Fibroblast of pulmonary artery (primary cell): ENCODE results near the gene STK26.
"Not testable (repeated sequence)": the region's sequence is repeated elsewhere in the genome, so short reads cannot be mapped to it uniquely, and the experiment has no call there.

Experiments
- DNase-seq: peaks from one replicate; pipeline ENCODE4 v3.0.0-alpha.2; 2010; ENCODE audit warnings: low read depth
- H3K4me3 ChIP-seq: replicated peaks from 2 replicates; pipeline ENCODE4 v1.5.1; 2011; ENCODE audit warnings: low read depth, mild to moderate bottlenecking, control low read depth, low read length, moderate library complexity
- TF ChIP-seq, protein P1 (sequence below): IDR thresholded peaks from 2 replicates; pipeline ENCODE4 v1.5.1; 2011; ENCODE audit warnings: mild to moderate bottlenecking, control low read depth, low read length, inconsistent platforms; ENCODE audit errors: missing control alignments

STK26 gene

DNA sequence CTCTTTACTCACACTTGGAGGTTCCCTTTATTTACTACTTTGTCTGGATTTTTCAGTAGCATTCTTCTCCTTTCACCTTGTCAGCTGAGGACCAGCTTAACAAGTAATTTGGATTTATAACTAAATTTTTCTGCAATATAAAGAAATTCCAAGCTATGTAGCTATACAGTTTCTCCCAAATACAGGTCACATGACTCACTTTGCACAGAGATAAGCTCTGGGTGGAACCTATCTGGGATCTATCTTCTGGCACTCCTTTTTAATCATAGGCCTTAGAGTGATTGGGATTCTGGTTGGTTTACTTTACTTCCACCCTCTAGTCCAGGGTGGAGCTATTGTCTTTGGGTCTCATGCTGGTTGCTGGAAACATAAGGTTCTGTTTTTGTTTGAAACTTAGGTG, 34.9 kb upstream of the STK26 start:
- TF ChIP-seq, protein P1, sequence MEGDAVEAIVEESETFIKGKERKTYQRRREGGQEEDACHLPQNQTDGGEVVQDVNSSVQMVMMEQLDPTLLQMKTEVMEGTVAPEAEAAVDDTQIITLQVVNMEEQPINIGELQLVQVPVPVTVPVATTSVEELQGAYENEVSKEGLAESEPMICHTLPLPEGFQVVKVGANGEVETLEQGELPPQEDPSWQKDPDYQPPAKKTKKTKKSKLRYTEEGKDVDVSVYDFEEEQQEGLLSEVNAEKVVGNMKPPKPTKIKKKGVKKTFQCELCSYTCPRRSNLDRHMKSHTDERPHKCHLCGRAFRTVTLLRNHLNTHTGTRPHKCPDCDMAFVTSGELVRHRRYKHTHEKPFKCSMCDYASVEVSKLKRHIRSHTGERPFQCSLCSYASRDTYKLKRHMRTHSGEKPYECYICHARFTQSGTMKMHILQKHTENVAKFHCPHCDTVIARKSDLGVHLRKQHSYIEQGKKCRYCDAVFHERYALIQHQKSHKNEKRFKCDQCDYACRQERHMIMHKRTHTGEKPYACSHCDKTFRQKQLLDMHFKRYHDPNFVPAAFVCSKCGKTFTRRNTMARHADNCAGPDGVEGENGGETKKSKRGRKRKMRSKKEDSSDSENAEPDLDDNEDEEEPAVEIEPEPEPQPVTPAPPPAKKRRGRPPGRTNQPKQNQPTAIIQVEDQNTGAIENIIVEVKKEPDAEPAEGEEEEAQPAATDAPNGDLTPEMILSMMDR, result no peak
- no peak overlapping the region for H3K4me3 ChIP-seq
- no peak for DNase-seq

- DNase-seq, result no peak
- TF ChIP-seq, protein P1, result no peak
- H3K4me3 ChIP-seq, result no peak overlapping the region
Observed at GRCh38 chrX:132001127-132001526, 22.0 kb upstream of the STK26 start.

DNA sequence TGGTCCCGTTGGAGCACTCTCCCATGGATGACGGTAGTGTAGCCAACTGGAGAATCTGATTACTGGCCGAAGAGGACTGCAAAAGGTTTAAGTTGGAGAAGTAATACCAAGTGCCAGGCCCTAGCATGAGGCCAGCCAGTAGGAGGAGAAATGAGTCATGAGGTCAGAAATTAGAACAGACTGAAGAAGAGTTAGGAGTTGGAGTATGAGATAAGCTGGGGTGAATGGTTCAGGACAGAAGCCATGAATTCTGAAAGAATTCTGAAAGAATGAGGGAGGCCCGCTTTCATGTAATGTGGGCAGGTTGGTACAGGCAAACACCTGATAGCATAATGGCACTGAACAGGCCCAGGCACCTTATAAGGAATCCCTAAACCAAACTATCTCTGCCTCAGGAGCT, 18.4 kb upstream of the STK26 start:
- H3K4me3 ChIP-seq, result no peak overlapping the region
- DNase-seq, result no peak
- TF ChIP-seq, protein P1, result no peak

- TF ChIP-seq, protein P1, result no peak
- no peak for DNase-seq
- no peak overlapping the region for H3K4me3 ChIP-seq
Observed at GRCh38 chrX:132009350-132009749, 13.8 kb upstream of the STK26 start.

DNA sequence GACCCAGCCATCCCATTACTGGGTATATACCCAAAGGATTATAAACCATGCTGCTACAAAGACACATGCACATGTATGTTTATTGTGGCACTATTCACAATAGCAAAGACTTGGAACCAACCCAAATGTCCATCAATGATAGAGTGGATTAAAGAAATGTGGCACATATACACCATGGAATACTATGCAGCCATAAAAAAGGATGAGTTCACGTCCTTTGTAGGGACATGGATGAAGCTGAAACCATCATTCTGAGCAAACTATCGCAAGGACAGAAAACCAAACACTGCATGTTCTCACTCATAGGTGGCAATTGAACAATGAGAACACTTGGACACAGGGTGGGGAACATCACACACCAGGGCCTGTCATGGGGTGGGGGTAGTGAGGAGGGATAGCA, 12.9 kb upstream of the STK26 start:
- not testable (repeated sequence) for H3K4me3 ChIP-seq, DNase-seq

DNA sequence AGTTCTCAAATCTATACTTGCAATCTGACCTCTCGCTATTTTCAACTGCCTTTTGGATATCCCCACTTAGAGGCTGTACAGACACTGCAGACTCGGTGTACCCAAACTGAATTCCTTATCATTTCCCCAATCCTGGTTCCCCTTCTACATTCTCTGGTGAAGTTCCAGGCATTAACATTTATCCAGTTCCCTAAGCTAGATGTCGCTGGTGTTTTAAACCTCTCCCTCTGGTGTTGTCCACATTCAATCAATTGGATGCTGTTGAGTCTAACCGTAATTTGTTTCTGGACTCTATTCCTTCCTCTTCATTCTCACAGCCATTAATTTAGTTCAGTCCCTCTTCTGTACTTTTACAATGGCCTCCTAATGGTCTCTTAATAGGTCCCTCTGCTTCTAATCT, 7.2 kb upstream of the STK26 start:
- TF ChIP-seq, protein P1, result no peak
- no peak for DNase-seq
- H3K4me3 ChIP-seq, result no peak overlapping the region

DNA sequence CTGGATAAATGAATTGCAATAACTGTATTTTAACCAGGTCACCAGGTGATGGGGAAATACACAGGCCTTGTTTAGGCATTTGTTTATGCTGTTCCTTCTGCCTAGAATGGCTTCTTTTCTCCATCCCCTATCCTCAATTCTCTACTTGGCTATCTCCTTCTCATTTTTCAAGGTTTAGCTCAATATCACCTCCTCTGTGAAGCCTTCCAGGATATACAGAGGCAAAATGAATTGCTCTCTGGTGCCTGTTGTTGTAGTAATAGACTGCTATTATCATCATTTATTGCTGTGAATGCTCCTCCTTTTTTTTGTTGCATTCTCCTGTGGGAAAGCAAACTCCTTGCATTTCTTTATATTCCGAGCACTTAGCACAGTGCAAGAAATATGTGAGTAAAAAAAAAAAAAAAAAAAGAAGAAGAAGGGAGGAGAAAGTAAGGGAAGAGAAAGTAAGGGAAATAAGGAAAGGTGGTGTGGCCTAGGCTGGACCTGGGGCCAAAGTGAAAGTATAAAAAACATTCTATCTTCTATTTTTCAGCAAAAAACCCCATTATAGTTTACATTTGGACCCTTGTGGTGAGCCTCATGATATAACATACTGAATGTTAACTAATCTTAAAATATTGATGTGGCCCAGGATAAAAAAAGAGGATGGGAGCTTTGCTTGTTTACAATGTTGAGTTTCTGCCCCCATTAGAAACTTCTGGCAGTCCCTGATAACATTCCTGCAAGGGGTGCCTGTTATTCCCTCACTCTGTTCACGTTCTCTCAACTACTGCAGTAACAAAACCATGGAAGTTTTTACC, 6.3 kb upstream of the STK26 start:
- no peak overlapping the region for H3K4me3 ChIP-seq
- DNase-seq, result no peak
- TF ChIP-seq, protein P1, result no peak
